GM13976 (cell line): ENCODE results near the gene PLD2.

Experiments
- DNase-seq: peaks from one replicate; pipeline ENCODE4 v3.0.0; 2012; ENCODE audit warnings: low spot score
- in situ Hi-C: fragments of 300-500 bp; cut with MboI; formaldehyde crosslinking; loops from one replicate; pipeline ENCODE4 v1.12.0; 2022; ENCODE audit warnings: low sequenced_read_pairs, mixed read lengths, inconsistent platforms; ENCODE audit not compliant: unreplicated experiment
- TF ChIP-seq, protein P1 (sequence below): IDR thresholded peaks from 2 replicates; pipeline ENCODE4 v1.5.1; 2012; ENCODE audit warnings: borderline replicate concordance, mild to moderate bottlenecking; ENCODE audit not compliant: insufficient read depth; ENCODE audit errors: extremely low read depth, missing control alignments, control extremely low read depth

PLD2 gene

DNA sequence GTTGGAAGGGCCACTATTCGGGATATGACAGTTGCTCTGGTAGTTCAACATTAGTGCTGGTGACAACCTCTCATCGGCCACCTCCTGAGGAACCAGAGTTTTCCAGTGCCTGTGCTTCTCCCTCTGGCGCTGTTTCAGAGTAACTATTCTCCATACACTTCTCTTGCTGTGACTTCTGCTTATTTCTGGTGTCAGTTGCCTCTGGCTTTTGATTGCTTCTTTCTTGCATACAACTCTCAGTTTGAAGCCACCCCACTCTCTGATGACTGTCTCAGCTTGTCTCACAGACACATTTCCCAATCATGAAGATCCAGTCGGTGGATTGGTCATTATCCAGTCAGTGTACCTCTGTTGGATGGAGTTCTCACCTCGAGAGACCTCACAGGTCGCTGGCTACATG lies 38.7 kb upstream of the PLD2 start:
- TF ChIP-seq, protein P1, sequence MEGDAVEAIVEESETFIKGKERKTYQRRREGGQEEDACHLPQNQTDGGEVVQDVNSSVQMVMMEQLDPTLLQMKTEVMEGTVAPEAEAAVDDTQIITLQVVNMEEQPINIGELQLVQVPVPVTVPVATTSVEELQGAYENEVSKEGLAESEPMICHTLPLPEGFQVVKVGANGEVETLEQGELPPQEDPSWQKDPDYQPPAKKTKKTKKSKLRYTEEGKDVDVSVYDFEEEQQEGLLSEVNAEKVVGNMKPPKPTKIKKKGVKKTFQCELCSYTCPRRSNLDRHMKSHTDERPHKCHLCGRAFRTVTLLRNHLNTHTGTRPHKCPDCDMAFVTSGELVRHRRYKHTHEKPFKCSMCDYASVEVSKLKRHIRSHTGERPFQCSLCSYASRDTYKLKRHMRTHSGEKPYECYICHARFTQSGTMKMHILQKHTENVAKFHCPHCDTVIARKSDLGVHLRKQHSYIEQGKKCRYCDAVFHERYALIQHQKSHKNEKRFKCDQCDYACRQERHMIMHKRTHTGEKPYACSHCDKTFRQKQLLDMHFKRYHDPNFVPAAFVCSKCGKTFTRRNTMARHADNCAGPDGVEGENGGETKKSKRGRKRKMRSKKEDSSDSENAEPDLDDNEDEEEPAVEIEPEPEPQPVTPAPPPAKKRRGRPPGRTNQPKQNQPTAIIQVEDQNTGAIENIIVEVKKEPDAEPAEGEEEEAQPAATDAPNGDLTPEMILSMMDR = no peak
- in situ Hi-C loops = no loop called here
- no peak for DNase-seq

DNA sequence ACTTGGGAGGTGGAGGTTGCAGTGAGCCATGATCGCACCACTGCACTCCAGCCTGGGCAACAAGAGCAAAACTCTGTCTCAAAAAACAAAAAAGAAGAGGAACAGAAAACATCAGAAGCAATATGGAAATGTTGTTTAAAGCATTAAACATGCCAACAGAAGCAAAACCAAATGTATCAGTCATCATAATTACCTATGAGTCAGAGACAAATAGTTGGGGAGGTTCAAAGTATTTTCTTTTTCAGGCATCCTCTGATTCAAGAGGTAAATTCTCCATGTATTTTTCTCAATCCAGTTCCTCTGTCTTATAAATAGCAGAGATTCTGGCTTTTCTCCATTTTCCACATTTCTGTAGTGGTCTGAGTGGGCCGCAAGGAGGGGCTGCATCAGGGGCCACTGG lies 37.3 kb upstream of the PLD2 start:
- TF ChIP-seq, protein P1 = no peak
- in situ Hi-C loops = no loop called here

DNA sequence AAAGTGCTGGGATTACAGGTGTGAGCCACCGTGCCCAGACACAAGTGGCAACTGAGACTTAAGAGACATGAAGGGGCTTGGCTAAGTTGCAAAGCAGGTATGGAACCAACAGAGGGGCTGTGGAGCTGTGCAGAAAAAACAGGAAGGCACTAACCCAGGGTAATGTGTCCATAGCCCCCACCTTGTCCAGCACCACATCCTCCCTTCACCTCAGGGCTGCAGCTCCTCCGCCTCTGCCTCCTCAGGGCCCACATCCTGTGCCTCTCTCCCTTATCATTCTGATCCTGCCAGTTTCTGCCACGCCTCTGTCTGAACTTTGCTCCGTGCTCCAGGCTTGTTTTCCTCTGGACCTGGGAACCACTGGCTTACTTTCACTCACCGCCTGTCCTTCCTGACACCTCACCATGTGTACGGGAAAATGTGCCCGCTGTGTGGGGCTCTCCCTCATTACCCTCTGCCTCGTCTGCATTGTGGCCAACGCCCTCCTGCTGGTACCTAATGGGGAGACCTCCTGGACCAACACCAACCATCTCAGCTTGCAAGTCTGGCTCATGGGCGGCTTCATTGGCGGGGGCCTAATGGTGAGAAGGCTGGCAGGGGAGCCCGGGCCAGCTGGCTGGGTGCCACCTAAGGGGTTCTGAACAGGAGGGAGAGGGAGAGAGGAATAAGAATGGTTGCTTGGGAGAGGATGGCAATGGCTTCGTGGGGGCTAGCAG lies 35.3 kb upstream of the PLD2 start, which contains the start of gene TM4SF5:
Gene TM4SF5, plus strand, starts transcription at position 368 of the 716 bp plus-strand sequence. Its CDS starts 37 bp downstream, at position 405.
- in situ Hi-C loops = no loop called here
- DNase-seq = no peak
- TF ChIP-seq, protein P1 = no peak

More for the DNA sequence above, 37.3 kb upstream of the PLD2 start:
- DNase-seq = no peak

DNA sequence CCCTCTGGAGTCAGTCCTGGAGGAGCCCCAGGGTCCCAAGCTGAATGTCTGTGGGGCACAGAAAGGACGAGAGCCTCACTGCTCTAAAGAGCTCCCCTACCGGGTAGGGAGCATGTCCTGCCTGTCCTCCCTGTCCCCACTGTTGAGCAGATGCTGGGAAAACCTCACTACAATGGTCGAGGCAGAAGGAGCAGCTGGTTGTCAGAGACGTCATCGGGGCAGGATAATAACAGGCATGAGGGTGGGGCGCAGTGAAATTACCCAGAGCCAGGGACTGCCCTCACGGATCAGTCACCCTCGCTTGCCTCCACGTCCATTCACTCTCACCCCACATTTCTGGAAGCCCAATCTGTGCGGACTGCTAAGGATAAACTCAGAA lies 34.7 kb upstream of the PLD2 start:
- no peak for DNase-seq
- in situ Hi-C loops = no loop called here
- TF ChIP-seq, protein P1 = no peak

DNA sequence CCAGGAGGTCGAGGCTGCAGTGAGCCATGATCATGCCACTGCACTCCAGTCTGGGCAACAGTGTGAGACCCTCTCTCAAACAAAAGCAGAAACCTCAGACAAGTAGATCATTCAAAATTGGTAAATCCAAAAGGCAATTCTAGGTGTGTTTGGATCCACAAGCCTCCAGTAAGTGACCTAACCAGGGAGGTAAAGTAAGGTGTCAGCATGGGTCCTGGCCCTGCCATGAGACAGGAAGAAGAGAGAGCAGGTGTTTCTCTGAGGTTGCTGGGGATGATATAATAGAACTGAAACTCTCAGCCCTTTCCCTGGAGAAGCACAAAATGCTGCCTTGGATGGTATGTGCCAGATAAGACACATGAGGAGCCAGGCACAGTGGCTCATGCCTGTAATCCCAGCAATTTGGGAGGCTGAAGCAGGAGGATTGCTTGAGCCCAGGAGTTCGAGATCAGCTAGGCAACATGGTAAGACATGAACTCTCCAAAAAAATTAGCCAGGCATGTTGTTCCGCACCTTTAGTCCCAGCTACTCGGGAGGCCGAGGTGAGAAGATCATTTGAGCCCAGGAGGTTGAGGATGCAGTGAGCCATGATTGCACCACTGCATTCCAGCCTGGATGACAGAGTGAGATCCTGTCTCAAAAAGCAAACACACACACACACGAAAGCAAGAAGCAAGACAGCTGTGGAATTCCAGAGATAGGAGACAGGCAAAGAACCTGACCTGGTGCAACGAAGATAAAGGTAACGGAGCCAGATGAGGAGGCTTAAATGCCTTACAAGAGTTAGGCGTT lies 28.8 kb upstream of the PLD2 start:
- TF ChIP-seq, protein P1 = no peak
- in situ Hi-C loops = no loop called here
- no peak for DNase-seq

DNA sequence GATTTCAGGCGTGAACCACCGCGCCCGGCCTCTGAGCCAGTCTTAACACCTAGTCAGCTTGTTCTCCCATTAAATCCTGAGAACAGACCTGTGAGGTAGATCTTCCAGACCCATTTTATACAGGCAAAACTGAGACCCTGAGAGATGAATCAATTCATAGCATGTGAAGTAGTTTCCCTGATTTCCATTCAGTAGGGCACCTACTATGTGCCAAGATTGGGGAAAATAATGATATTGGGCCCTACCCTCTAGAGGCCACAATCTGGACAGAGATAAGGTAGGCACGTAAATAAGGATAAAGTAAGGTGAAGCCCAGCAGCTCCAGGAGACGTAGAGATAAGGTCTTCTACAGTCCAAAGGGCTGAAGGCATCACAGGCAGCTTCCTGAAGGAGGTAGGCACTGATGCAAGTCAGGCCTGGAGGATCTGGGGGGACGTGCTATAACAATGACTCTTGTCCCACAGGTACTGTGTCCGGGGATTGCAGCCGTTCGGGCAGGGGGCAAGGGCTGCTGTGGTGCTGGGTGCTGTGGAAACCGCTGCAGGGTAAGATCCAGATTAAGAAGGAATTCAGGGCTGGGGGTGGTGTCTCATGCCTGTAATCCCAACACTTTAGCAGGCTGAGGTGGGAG lies 26.5 kb upstream of the PLD2 start:
- in situ Hi-C loops = loop anchor here (10.0 kb wide), 1 partner anchor 104 kb away; no protein-coding TSS in a partner anchor
- no peak for DNase-seq
- TF ChIP-seq, protein P1 = no peak
